ENCODE measurements around the gene KMT2D. TPM values are rescaled to one million over a fixed set of nuclear protein-coding genes. Genes with fewer than 3 reads are reported as not detected.

The KMT2D gene
- total and polyA plus RNA-seq, 10 of the 15 experiments (the other 5 are each of a cell fraction or from before 2014, with no cell fraction given): 0.51 to 71.5 (median 10.4) TPM

- 8% methylated on average over 7 of the region's 7 CpGs for WGBS (ENCODE audit: insufficient coverage, insufficient replicate concordance, low lambda C conversion rate, missing lambda C conversion rate)
- Histone ChIP-seq H3K79me2 (ENCODE audit: control insufficient read depth, insufficient read depth, low read length) (peaks cover 70% of the 10 kb centered on the region), H3K4me2 (ENCODE audit: control insufficient read depth, insufficient read depth) (peak overlapping the region; percentile 88), H3K36me3 (ENCODE audit: control insufficient read depth in 2 of 2, insufficient read depth in 2 of 2, low read length in 1 of 2) (peaks cover 24 to 36% of the 10 kb centered on the region in 2 experiments), H3K27me3 (replicated peaks in 1 of 2; ENCODE audit: control insufficient read depth in 2 of 2, insufficient read depth in 2 of 2, low read length in 1 of 2) (no peaks in the 10 kb centered on the region), H3K27ac (ENCODE audit: control insufficient read depth, insufficient read depth) (0 out of 2 replicates have a peak overlapping the region, but pooled peaks have one; percentile 25), H2AFZ (ENCODE audit: control insufficient read depth, low read depth, low read length) (no peak overlapping the region), H3K4me1 (ENCODE audit: control insufficient read depth, insufficient read depth, low read length) (peaks cover 6% of the 10 kb centered on the region; the same call in 1 of the 2 replicates), H4K20me1 (ENCODE audit: control insufficient read depth, insufficient read depth) (peaks cover 27% of the 10 kb centered on the region), H3K9me3 (replicated peaks; ENCODE audit: control insufficient read depth, insufficient read depth, low read length) (no peaks in the 10 kb centered on the region), H3K9ac (ENCODE audit: control insufficient read depth, insufficient read depth, low read length) (peak overlapping the region; percentile 98), H3K4me3 (peak overlapping the region; percentile 99)
- ChIA-PET SMC1A (ENCODE audit: uncharacterized antibody, unreplicated experiment) (interaction anchor here (0.6 to 1.3 kb wide), 4 partner anchors 9 to 59 kb away, joined by 3 to 5 read pairs (median 3); partner anchors contain the start of gene LMBR1L), POLR2A (interaction anchor here (0.6 to 5.4 kb wide), 8 partner anchors 14 to 208 kb away, joined by 3 to 32 read pairs (median 6); partner anchors contain the start of genes FKBP11, RHEBL1 and TUBA1B), CTCF (interaction anchor here (0.5 to 5.0 kb wide), 13 partner anchors 8 to 75 kb away, joined by 3 to 26 read pairs (median 6); partner anchors contain the start of genes PRKAG1, RHEBL1 and TUBA1B), RAD21 (ENCODE audit: unreplicated experiment) (interaction anchor here (1.0 to 2.1 kb wide), 2 partner anchors 13 to 59 kb away, joined by 5 to 8 read pairs; partner anchors contain the start of gene RHEBL1)
- peak; percentile 65 for DNase-seq (ENCODE audit: low read depth, low spot score)
- BruUV-seq (replicated peaks): no TSS peak
- intact Hi-C loops (cut with micrococcal nuclease; ENCODE audit: unreplicated experiment): no loop called here
- peak; percentile 100 for FAIRE-seq
- in situ Hi-C loops (cut with MboI): no loop called here
- ATAC-seq: peak; percentile 84
- TF ChIP-seq MLLT1 (IDR thresholded peaks at IDR 0.05) (no peak), YBX1 (IDR thresholded peaks at IDR 0.05) (no peak), E2F4 (IDR thresholded peaks at IDR 0.05; ENCODE audit: low read depth, low read length) (no peak), MXI1 (IDR thresholded peaks at IDR 0.05; ENCODE audit: low read depth, low read length) (0 out of 2 replicates have a peak, but pooled peaks have one; percentile 55), ZBED1 (IDR thresholded peaks at IDR 0.05; ENCODE audit: borderline replicate concordance) (no peak), KAT2A (conservative IDR thresholded peaks at IDR 0.05; ENCODE audit: control insufficient read depth, low read depth, low read length) (no peak), HDAC6 (IDR thresholded peaks at IDR 0.05; ENCODE audit: unreplicated experiment) (no peak), RAD21 (IDR thresholded peaks at IDR 0.05; ENCODE audit: insufficient read depth, low read depth, low read length) (no peak), STAT1 (conservative IDR thresholded peaks at IDR 0.05) (no peak), ZNF687 (IDR thresholded peaks at IDR 0.05) (no peak), BCLAF1 (IDR thresholded peaks at IDR 0.05) (no peak), FOS (IDR thresholded peaks at IDR 0.05; ENCODE audit: borderline replicate concordance, extremely low read depth, insufficient read length) (no peak), POLR2AphosphoS5 (IDR thresholded peaks at IDR 0.05; ENCODE audit: low read length) (no peak)
These were observed 4.4 kb downstream of the KMT2D start for GRCh38 chr12:49055978-49056754.

Measured in GM12878 (cell line).